HG03097 (cell line): ENCODE data around the gene SHB.

Experiments used
- ATAC-seq: cut with Tn5 transposase; IDR thresholded peaks from one replicate; pipeline ENCODE4 v1.9.1; 2021; ENCODE audit not compliant: unreplicated experiment, low FRiP score

Gene SHB

DNA sequence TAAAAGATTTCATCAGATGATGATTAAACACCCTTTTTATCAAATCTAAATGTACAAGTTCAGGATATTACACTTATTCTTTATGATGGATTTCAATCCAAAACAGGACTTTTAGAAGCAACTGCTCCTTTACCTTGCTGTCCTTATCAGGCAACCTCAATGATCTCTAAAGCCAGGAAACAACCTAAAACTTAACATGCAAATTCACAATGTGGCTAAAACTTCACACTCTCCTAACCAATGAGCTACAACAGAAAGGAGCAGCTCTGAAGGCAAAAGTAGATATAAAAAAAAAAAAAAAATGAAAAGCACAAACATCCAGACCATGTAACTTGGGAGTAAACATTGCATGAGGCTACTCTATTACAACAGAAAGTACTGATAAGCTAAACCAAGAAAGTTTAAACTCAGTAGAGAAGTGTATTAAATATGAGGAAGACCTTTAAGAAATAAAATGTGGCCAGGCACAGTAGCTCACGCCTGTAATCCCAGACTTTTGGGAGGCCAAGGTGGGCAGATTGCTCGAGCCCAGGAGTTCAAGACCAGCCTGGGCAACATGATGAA is 188.0 kb downstream of the SHB start:
- ATAC-seq = no peak

DNA sequence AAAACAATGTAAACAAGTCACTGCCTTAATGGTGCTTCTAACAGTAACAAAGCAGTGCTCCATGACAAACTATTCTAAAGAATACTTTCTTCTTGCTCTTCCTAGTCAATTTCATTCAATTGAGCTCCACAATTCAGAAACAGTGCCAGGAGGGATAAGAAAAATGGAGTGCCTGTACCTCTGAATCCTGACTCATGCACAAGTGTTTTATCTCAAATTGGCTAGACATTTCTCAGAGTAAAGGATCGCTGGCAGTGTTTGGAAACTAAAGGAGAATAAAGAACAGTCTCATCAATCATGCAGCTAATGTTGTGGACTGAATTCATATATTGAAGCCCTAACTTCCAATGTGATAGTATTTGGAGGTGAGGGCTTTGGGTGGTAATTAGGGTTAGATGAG is 192.7 kb downstream of the SHB start:
- no peak for ATAC-seq

DNA sequence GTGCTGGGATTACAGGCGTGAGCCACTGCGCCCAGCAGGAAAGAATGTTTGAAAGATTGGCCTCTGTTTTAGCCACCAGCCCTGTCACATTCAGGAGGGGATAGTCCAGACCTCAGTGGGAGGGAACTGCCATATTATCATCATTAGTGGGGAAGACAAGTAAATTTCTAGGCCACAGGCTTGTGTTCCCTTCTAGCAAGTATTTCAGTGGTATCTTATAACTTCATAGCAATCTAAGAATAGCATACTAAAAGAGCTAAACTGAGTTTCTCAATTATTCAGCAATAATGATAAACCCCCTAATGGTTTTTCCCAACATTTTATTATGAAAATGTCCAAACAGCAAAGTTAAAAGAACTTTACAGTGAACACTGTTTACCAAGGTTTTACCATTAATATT is 195.1 kb downstream of the SHB start:
- no peak for ATAC-seq

DNA sequence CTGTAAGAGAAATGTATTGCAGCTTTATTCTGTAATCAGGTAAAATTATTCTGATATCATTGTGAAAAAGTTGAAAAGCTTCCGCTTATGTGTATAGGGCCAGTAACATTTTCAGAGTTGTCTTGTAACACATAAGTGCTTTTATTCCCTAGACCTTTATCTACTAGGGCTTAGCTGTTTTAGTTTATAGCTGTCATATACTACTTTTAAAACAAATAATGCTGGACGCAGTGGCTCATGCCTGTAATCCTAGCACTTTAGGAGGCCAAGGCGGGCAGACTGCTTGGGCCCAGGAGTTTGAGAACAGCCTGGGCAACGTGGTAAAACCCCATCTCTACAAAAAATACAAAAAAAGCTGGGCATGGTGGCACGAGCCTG is 198.2 kb downstream of the SHB start:
- no peak for ATAC-seq

DNA sequence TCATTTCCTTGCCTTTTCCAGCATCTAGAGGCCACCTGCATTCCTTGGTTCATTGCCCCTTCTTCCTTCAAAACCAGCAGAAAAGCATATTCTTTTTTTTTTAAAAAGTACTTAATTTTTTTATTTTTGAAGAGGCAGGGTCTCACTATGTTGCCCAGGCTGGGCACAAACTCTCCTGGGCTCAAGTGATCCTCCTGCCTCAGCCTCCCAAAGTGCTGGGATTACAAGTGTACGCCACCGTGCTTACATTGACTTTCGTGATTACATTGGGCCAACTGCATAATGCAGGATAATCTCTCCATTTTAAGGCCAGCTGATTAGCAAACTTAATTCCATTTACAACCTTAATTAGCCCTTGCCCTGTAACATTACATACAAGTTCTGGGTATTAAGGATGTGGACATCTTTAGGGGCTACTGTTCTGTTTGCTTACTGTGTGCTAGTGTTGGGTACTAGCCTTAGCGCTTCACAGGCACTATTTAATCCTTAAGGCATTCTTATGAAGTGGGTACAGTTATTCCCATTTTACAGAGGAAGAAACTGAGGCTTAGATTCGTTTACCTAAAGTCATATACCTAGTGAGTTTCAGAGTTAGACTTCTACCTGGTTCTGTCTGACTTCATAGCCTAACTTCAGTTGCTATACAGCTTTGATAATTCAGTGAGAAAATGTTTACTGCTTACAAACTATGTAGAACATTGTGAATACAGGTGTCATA is 198.8 kb downstream of the SHB start:
- ATAC-seq = no peak
